AG09309 (cell line): Measurements from ENCODE around the gene DAG1.

ENCODE experiments used
- DNase-seq: peaks from one replicate; pipeline ENCODE4 v3.0.0-alpha.2; 2010; ENCODE audit warnings: low read depth
- H3K4me3 ChIP-seq: 2 replicates; pipeline ENCODE4 v1.5.1; 2011; ENCODE audit warnings: mild to moderate bottlenecking, low read depth, low read length, moderate library complexity; ENCODE audit not compliant: control insufficient read depth
- CTCF ChIP-seq: IDR thresholded peaks from 2 replicates; pipeline ENCODE4 v1.5.1; 2011; ENCODE audit warnings: mild to moderate bottlenecking, low read depth, low read length, inconsistent platforms; ENCODE audit not compliant: insufficient read depth, control insufficient read depth; ENCODE audit errors: missing control alignments

Gene DAG1

DNA sequence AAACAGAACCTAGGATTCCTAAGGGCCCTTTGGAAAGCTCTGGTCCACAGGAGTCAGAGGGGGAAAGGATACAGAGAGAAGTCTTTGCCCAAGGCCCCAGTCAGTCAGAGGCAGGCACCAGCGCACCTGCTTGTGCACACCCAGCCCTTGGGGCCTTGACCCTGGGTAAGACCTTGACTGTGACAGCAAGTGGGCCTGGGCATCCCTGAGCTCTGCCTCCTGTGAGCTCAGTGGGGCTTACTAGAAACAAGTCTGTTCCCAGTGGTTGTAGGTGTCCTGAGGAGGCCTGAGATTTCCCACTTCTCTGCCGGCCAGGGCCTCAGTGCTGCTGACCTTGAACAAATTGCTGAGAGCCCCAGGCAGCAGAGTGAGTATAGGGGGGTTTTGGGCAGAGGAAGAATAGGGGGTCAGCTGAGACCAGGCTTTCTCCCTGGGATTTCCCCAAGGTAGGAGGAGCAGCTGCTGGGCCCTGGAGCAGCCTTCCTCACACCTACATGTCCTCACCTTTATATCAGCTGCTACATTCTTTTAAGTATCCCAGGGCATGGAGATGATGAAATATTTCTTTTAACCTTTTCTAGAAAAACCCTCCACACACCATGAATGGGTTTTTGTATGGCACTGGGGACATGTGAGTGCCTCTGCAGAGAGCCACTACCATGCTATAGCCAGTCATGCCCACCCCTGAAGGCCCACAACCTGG lies 9.7 kb upstream of the DAG1 start:
- no peak for DNase-seq
- no peak overlapping the region for H3K4me3 ChIP-seq
- no peak for TF ChIP-seq CTCF

DNA sequence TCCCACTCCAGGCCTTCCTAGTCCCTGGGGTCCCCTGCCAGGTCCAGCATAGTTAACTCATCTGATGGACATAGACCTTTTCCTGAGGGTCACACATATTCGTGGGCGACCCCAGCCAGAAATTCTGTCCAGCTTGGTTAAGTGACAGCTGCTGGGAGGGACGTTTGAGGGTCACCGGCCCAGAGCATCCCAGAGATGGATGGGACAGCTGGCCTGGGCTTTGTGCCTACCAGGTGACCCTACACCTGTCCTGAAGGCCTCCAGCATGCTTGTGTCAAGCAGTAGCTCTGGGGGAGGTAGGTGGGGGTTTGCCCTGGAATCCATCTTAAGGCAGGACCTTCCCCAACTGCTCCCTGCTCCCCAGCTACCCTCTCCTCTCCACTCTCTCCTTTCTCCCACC lies 9.1 kb upstream of the DAG1 start:
- DNase-seq: no peak
- TF ChIP-seq CTCF: no peak
- H3K4me3 ChIP-seq: no peak overlapping the region

DNA sequence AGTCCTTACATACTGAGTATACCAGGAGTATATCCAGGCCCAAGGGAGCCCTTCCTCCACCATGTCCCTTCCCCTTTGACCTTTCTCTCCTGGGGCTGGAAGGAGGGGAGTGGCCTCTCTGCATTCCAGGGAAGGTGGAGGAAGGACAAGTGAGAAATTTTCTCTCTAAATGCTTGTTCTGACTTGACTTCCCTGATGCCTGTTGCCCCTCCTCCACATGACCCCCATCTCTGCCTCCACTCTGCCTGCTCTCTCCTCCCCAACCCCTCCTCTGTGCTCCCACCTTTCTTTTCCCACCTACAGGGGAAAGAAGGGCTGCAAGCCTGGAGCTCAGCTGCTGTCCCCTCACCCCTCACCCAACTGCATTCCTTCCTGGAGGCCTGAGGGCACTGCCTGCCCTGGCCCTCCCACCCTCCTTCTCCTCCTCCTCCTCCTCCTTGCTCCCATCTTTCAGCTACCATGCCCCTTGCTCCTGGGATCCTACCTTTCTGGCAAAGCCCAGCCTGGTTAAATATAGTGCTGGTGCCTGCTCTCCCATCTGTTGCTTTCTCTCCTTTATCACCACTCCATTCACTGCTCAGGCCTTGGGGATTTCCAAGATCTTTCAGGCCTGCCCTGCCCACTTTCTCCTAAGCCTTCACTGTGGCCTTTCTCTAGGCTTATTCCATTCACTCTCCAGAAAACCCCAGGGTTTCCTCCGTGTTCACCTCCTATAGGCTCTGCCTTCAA lies 8.5 kb upstream of the DAG1 start:
- no peak for DNase-seq
- TF ChIP-seq CTCF: no peak
- H3K4me3 ChIP-seq: no peak overlapping the region

DNA sequence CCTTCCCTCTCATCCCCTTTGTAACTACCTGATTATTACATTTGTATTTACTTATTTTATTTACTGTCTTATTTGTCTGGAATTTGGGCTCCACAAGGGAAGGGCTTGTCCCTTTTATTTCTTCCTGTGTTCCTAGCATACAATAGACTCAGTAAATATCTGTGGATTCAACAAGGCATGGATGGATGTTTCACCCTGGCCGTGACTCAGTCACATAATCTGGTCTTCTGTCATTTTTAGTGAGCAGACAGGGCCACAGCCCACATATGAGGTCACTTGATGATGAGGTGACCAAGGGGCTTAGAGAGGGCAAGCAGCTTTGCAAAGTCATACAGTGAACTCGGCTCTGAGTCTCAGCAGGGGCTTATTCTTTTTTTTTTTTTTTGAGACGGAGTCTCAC lies 7.8 kb upstream of the DAG1 start:
- no peak for TF ChIP-seq CTCF
- no peak for DNase-seq

DNA sequence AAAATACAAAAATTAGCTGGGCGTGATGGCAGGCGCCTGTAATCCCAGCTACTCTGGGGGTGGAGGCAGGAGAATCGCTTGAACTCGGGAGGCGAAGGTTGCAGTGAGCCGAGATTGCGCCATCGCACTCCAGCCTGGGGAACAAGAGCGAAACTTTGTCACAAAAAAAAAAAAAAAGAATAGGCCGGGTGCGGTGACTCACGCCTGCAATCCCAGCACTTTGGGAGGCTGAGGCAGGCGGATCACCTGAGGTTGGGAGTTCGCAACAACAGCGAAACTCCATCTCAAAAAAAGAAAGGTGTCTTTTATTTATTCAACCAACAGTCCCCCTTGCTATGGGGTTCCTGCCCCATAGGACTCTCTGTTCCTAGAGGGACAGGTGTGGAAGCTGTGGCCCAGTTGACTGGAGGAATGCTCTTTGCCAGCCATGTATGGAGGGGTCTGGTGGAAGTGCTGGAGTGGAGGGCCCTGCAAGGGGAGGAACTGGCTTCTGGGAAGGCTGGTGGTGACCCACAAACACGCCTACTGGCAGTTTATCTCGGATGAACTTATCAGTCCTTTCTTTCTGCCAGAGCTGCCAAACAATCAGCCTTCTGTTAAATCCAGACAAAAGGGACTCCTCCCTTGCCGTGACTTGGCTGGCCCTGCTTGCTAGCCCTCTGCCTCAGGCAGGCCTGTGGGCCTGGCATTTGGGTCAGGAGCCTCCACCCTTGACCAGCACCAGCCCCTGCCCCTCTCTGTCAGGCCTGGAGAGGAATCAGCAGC lies 4.6 kb upstream of the DAG1 start:
- no peak overlapping the region for H3K4me3 ChIP-seq
- no peak for TF ChIP-seq CTCF
- DNase-seq: no peak

More for the DNA sequence above, 7.8 kb upstream of the DAG1 start:
- H3K4me3 ChIP-seq: no peak overlapping the region

GRCh38 chr3:49466085-49466484 lies 4.0 kb upstream of the DAG1 start:
- TF ChIP-seq CTCF: no peak
- DNase-seq: no peak
- no peak overlapping the region for H3K4me3 ChIP-seq
